GM18858 (cell line): Measurements from ENCODE around the gene IL36B.
"Not testable (repeated sequence)": the region's sequence is repeated elsewhere in the genome, so short reads cannot be mapped to it uniquely, and the experiment has no call there.

Experiments used
- ATAC-seq: cut with Tn5 transposase; IDR thresholded peaks from one replicate; pipeline ENCODE4 v1.9.1; 2021; ENCODE audit not compliant: unreplicated experiment

IL36B gene

GRCh38 chr2:113052396-113052917, at the start of gene IL36B:
Gene IL36B (minus strand): TSS chr2:113052867.
- no peak for ATAC-seq

- ATAC-seq: no peak
Observed at GRCh38 chr2:113102133-113102532, 49.5 kb upstream of the IL36B start.

GRCh38 chr2:113098532-113098931, 45.9 kb upstream of the IL36B start:
- no peak for ATAC-seq

- no peak for ATAC-seq
Observed at GRCh38 chr2:113098041-113098440, 45.4 kb upstream of the IL36B start.

GRCh38 chr2:113096842-113097618, 44.4 kb upstream of the IL36B start:
- ATAC-seq: not testable (repeated sequence)

GRCh38 chr2:113096306-113096705, 43.6 kb upstream of the IL36B start:
- ATAC-seq: not testable (repeated sequence)

GRCh38 chr2:113093613-113093977, 40.9 kb upstream of the IL36B start:
- ATAC-seq: no peak

GRCh38 chr2:113092864-113093612, 40.4 kb upstream of the IL36B start:
- no peak for ATAC-seq

GRCh38 chr2:113091231-113091896, 38.7 kb upstream of the IL36B start:
- no peak for ATAC-seq

- no peak for ATAC-seq
Observed at GRCh38 chr2:113089916-113090315, 37.2 kb upstream of the IL36B start.

GRCh38 chr2:113088213-113088992, 35.7 kb upstream of the IL36B start:
- no peak for ATAC-seq

- no peak for ATAC-seq
Observed at GRCh38 chr2:113085542-113085941, 32.9 kb upstream of the IL36B start.

GRCh38 chr2:113084249-113085000, 31.8 kb upstream of the IL36B start:
- no peak for ATAC-seq

- no peak for ATAC-seq
Observed at GRCh38 chr2:113083296-113083695, 30.6 kb upstream of the IL36B start.

GRCh38 chr2:113081488-113082210, 29.0 kb upstream of the IL36B start:
- ATAC-seq: no peak

- no peak for ATAC-seq
Observed at GRCh38 chr2:113080134-113080533, 27.5 kb upstream of the IL36B start.

GRCh38 chr2:113079131-113079530, 26.5 kb upstream of the IL36B start:
- ATAC-seq: no peak

GRCh38 chr2:113078350-113078839, 25.7 kb upstream of the IL36B start:
- no peak for ATAC-seq

GRCh38 chr2:113077921-113078320, 25.3 kb upstream of the IL36B start:
- no peak for ATAC-seq
